Measurements from ENCODE around the gene DCTN1.

Gene DCTN1

DNA sequence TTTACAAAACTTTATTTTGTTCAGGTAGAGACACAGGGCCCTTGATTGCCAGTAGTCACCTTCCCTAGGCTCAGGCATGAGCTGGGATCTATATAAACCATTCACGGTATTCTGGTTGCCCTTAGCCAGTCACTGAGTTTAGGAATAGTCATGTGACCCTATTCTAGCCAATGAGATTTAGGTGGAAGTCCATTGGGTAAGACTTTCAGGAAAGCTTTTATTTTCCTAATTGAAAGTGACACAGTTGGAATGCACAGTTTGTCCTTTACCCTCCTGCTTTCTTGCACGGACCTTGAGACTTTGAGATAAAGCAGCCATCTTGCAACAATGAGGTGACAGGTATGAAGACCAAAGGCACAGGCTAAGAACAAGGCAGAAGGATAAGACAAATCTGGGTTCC is 58.4 kb downstream of the DCTN1 start:
- no peak for DNase-seq (ENCODE audit: low spot score)

DNA sequence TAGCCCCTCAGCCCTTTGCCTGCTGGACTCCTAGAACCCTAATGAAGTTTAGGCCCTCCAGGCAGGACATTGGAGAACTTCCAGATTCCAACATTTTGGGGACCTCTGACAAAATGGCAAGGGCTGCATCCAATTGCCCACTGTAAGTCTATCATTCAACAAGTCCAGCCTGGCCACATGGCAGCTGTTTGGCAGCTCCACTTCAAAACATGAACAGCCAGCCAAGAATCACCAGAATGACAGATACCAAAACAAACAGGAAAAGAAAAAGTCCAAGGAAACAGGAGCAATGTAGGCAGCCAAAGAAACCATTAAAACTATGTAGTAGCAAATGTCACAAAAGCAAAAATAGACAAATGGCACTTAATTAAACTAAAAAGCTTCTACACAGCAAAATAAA is 62.4 kb downstream of the DCTN1 start:
- DNase-seq (ENCODE audit: low spot score) = no peak

DNA sequence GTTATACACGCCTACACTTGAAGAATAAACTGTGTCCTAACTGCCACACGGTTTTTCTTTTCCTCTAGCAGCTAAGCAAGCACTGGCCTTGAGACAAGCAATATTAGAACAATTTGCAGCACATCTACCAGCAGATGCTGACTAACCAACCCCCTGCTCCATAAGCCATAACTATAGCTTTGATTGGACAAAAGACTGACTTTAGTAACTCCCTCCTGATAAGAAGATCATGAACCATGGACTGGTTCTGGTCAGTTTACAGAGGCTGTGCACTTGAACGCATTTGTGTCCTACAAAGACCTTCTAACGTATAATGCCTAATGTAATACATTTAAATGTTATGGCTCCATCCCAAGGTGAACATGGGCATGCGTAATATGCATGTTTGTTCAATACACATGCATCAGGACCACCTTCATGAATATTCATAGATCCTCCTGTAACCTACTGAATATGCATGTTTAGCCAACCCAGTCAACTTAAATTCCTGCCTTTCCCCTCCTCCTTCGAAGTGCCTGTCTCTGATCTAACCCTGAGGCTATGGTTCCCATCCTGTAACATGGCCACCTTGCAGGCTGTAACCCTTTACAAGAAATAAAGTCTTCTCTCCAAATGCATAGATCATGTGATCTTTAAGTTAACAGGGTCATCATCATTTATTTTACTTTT is 63.4 kb downstream of the DCTN1 start:
- no peak for DNase-seq (ENCODE audit: low spot score)

DNA sequence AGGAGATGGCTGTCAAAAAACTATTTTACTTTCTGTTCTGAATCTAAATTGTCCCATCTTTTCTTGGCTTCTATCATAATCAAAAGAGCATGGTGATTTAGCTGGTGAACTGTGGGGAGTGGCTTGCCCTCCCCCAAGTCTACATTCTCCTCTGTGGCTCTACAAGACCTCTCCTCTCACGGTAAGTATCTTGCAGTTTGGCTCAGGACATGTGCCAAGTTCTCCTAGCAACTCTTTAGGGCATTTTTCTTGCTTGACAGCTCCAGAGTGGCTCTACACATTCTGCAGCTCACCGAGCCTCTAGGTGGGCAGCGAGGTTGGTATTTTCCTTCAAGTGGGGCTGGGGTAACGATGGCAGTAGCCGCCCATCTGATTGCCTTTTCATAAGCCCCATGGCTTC is 66.0 kb downstream of the DCTN1 start:
- DNase-seq (ENCODE audit: low spot score) = no peak

DNA sequence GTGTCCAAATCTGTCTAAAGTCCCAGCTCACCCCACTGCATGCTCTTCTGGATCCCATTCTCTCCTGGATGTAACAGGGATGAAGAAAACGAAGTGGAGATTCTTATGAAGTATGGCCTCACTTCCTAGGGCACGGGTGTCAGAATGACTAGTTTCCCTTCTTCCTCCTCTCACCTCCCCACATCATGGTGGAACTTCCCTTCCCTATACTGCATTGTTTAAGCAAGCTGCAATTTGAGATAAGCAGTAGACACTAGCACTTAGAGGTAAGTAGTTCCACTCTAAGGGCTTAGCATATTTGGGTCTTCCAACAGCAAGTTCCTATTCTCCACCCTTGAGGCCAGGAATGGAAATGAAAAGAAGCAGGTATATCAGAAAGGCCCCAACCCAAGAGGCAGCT is 66.6 kb downstream of the DCTN1 start:
- no peak for DNase-seq (ENCODE audit: low spot score)

DNA sequence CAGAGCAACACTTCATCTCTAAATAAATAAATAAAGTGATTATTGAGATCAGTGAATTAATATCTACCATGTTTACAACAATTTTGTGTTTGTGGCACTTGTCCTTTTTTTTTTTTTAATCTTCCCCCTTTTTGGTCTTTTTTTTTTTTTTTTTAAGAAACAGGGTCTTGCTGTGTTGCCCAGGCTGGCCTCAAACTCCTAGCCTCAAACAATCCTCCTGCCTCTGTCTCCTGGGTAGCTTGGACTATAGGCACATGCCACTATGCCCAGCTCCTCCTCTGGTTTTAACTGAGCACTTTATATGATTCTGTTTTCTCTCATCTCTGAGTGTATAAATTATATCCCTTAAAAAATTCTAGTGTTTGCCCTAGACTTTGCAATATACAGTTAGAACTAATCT is 67.2 kb downstream of the DCTN1 start:
- no peak for DNase-seq (ENCODE audit: low spot score)

All from RKO (cell line).